C1 segment of cervical spinal cord (tissue), 14 donors: ENCODE data around the gene MRPL24.

Experiments used
- DNase-seq, 14 donors: peaks; one replicate each; lab custom pipeline; 2025; lab: John Stamatoyannopoulos, UW

MRPL24 gene

DNA sequence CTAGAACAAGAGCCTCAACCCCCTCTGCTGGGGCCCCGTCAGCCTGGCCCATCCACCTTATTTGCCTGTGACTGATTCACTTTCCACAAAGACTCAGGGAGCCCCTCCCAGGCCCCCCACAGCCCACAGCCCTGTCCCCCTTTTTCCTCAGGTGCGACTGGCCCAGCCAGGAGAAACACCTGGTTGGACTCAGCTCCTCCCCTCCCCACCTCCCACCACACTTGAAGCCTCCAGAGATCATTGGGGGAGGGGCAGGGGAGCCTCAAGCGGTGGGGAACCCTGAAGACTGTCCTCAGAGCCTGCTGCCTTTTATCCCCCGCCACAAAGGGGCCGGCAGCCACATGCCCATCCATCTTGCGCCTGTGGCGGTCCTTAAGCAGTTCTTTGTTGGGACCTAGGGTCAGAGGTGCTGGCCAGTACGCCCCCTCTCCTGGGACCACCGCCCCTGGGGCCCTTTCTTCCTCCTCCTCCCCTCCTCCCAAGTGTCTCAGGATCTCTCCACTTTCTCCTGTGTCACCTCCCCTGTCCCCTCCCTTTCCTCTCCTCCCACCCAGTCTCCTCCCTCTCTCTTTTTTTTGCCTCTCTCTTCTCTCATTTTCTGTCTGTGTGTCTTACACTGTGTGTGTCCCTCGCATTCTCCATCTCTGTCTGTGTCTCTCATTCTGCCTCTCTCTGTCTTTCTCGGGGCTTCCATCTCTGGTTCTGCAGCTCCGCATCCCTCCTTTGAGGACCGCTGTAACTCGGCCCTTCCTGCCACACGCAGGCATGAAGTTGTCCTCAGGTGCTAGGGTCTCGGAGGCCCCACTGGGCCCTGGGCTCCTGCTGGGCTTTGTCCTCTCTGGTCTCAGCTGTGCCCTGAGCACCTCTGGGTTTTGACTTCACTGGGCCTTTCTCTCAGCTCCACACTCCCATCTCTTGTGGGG, 47.7 kb downstream of the MRPL24 start:
- no peak for DNase-seq

DNA sequence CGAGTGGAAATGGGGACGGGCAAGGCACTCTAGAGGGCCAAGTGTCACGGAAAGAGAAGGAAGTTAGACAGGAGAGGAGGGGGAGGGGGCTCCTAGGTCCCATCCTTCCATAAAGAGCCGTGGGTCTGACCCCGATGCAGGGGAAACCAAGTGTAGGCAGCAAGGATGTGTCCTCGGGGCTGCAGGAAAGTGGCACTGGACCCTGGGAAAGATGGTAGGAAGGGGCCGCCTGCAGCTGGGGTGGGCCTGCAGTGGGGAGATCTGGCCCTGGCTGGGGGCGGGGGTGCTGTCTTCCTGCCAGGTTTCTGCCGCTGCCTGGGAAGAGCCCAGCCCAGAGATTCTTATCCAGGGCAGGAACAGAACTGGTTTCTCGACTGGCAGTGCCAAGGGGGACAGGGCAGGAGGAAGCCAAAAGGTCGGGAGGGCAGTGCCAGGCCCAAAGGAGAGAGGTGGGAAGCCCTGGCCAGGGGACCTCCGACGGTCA, 48.4 kb downstream of the MRPL24 start:
- no peak for DNase-seq

- DNase-seq = no peak
Measured at GRCh38 chr1:156691665-156692440, 49.0 kb downstream of the MRPL24 start.

DNA sequence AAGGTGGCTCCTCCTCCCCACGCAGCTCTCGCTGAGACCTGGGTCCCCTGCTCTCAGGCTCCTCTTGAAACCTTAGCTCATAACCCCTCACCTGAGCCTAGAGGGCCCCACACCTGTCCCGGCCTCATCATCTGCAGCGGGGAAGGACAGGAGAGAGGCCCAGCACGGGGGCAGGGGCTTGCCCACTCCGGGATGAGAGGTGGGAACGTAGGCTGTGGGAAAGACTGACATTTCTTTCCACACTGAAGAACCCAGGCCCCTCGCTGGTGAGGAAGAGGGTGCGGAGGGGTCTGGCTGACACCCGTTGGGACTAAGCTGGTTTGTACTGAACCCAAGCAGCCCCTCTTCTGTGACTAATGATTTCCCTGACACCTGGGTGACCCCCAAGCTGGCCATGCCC, 49.7 kb downstream of the MRPL24 start:
- no peak for DNase-seq

DNA sequence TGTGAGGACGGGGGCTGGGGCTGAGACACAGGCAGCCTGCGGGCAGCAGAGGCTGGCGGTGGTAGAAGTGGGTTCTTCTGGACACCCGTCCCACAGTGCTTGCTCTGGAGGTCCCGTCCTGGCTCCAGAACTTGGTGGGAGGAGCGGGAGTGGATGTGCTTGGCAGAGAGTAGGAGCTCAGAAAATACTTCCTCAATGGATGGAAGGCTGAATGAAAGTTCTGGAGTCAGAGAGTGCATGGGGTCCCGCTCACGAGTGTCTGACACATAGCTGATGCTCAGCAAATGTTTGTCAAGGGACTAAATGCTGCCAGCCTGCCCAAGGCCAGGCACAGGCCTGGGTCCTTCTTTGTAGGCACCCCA, 50.2 kb downstream of the MRPL24 start:
- no peak for DNase-seq

GRCh38 chr1:156689953-156690674, 50.8 kb downstream of the MRPL24 start:
- no peak for DNase-seq

- DNase-seq = peak in 9 of 14 donors; percentile 15 to 61 (median 45)
Measured at GRCh38 chr1:156689035-156689952, 51.6 kb downstream of the MRPL24 start.
